ENCODE data around the gene PDX1. TPM values are rescaled to one million over a fixed set of nuclear protein-coding genes. Genes with fewer than 3 reads are reported as not detected.

Gene PDX1
- polyA plus RNA-seq, 1 donor from 2014 or later: not detected

DNA sequence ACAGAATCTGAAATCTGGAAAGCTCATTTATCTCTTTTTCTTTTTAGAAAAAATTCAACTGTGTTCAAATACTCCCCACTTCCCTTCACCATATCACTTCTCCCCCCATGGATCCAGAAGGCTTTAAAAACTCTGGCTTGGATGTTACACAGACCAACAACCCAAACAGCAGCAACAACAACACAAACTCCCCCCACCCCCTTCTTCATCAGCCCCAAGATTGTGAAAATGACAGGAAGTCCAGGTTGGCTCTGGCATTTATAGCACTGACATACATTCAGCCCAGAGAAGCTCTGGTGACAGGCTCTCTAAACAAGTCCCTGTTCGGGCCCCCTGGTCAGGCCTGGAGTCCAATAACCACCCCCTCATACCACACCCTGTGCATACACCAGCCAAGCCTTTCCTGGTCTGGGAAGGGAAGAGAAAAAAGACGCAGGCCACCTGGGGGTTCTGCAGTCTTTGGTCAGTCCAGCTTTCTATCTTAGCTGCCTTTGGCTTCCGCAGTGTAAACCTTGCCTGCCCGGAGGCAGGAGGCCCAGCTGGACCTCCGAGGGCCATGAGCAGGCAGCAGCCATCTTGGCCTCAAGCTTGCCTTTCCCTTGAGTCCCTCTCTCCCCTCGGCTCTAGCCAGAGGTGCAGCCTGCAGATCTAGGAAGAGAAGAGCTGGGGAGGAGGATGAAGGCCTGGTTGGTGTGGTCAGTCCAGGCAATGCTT lies 42.5 kb downstream of the PDX1 start:
- Histone ChIP-seq H3K4me2 (ENCODE audit: low read length) (no peak overlapping the region), H3K27me3 (ENCODE audit: insufficient read depth, low read depth, low read length) (peaks cover 100% of the 10 kb centered on the region), H2AFZ (ENCODE audit: low read depth, low read length) (no peak overlapping the region), H3K36me3 (ENCODE audit: insufficient read depth, low read length) (no peaks in the 10 kb centered on the region), H3K9me3 (ENCODE audit: low read length) (no peaks in the 10 kb centered on the region), H3F3A (ENCODE audit: insufficient read depth, low read length, poor library complexity, severe bottlenecking) (no peaks in the 10 kb centered on the region), H3K9me2 (ENCODE audit: insufficient read depth, low read length) (no peaks in the 10 kb centered on the region), H4K20me1 (ENCODE audit: insufficient read depth) (no peaks in the 10 kb centered on the region), H3K27ac (ENCODE audit: low read length) (no peak overlapping the region), H3K4me3 (ENCODE audit: low read length) (no peak overlapping the region), H3K9ac (ENCODE audit: low read length) (no peak overlapping the region), H3K79me2 (replicated peaks; ENCODE audit: insufficient read depth, low read length) (no peaks in the 10 kb centered on the region)
- TF ChIP-seq, protein P1, sequence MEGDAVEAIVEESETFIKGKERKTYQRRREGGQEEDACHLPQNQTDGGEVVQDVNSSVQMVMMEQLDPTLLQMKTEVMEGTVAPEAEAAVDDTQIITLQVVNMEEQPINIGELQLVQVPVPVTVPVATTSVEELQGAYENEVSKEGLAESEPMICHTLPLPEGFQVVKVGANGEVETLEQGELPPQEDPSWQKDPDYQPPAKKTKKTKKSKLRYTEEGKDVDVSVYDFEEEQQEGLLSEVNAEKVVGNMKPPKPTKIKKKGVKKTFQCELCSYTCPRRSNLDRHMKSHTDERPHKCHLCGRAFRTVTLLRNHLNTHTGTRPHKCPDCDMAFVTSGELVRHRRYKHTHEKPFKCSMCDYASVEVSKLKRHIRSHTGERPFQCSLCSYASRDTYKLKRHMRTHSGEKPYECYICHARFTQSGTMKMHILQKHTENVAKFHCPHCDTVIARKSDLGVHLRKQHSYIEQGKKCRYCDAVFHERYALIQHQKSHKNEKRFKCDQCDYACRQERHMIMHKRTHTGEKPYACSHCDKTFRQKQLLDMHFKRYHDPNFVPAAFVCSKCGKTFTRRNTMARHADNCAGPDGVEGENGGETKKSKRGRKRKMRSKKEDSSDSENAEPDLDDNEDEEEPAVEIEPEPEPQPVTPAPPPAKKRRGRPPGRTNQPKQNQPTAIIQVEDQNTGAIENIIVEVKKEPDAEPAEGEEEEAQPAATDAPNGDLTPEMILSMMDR (IDR thresholded peaks at IDR 0.05; ENCODE audit: poor library complexity, severe bottlenecking): no peak
- TF ChIP-seq SMC3 (conservative IDR thresholded peaks at IDR 0.05; ENCODE audit: poor library complexity) (no peak), POLR2AphosphoS5 (IDR thresholded peaks at IDR 0.05) (no peak), EZH2 (IDR thresholded peaks at IDR 0.05; ENCODE audit: borderline replicate concordance, insufficient read depth, low read length, poor library complexity, severe bottlenecking) (no peak), RAD21 (conservative IDR thresholded peaks at IDR 0.05) (no peak), TAF1 (IDR thresholded peaks at IDR 0.05; ENCODE audit: low read depth) (no peak), EP300 (conservative IDR thresholded peaks at IDR 0.05; ENCODE audit: poor library complexity, severe bottlenecking) (no peak), MXI1 (conservative IDR thresholded peaks at IDR 0.05; ENCODE audit: poor library complexity, severe bottlenecking) (no peak)
- TF ChIP-seq, protein P2, sequence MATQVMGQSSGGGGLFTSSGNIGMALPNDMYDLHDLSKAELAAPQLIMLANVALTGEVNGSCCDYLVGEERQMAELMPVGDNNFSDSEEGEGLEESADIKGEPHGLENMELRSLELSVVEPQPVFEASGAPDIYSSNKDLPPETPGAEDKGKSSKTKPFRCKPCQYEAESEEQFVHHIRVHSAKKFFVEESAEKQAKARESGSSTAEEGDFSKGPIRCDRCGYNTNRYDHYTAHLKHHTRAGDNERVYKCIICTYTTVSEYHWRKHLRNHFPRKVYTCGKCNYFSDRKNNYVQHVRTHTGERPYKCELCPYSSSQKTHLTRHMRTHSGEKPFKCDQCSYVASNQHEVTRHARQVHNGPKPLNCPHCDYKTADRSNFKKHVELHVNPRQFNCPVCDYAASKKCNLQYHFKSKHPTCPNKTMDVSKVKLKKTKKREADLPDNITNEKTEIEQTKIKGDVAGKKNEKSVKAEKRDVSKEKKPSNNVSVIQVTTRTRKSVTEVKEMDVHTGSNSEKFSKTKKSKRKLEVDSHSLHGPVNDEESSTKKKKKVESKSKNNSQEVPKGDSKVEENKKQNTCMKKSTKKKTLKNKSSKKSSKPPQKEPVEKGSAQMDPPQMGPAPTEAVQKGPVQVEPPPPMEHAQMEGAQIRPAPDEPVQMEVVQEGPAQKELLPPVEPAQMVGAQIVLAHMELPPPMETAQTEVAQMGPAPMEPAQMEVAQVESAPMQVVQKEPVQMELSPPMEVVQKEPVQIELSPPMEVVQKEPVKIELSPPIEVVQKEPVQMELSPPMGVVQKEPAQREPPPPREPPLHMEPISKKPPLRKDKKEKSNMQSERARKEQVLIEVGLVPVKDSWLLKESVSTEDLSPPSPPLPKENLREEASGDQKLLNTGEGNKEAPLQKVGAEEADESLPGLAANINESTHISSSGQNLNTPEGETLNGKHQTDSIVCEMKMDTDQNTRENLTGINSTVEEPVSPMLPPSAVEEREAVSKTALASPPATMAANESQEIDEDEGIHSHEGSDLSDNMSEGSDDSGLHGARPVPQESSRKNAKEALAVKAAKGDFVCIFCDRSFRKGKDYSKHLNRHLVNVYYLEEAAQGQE (IDR thresholded peaks at IDR 0.05; ENCODE audit: borderline replicate concordance): no peak

DNA sequence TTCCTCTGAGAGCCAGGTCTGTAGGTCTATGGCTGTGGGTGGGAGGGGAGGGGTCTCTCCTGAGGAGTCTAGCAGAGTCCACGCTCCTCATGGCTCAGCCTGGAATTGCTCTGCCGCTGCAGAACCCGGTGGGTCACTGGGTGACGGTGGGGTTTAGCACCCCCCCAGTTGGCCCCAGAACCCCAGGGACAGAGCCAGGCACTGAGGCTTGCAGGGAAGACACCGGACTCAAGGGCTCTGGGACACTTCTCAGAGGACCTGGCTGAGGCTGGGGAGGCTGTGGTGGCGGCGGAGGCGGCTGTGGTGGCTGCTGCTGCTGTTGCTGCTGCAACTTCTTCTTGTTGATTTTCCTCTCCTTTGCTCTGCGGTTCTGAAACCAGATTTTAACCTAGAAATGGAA lies 43.2 kb downstream of the PDX1 start:
- Histone ChIP-seq H3K4me2 (ENCODE audit: low read length) (no peak overlapping the region), H3K27me3 (ENCODE audit: insufficient read depth, low read depth, low read length) (peaks cover 100% of the 10 kb centered on the region), H3K9me2 (ENCODE audit: insufficient read depth, low read length) (no peaks in the 10 kb centered on the region), H3K9ac (ENCODE audit: low read length) (no peak overlapping the region), H2AFZ (ENCODE audit: low read depth, low read length) (no peak overlapping the region), H3K4me3 (ENCODE audit: low read length) (no peak overlapping the region), H3F3A (ENCODE audit: insufficient read depth, low read length, poor library complexity, severe bottlenecking) (no peaks in the 10 kb centered on the region), H3K79me2 (replicated peaks; ENCODE audit: insufficient read depth, low read length) (no peaks in the 10 kb centered on the region), H4K20me1 (ENCODE audit: insufficient read depth) (no peaks in the 10 kb centered on the region), H3K36me3 (ENCODE audit: insufficient read depth, low read length) (no peaks in the 10 kb centered on the region), H3K27ac (ENCODE audit: low read length) (no peak overlapping the region), H3K9me3 (ENCODE audit: low read length) (no peaks in the 10 kb centered on the region)
- TF ChIP-seq, protein P1 (IDR thresholded peaks at IDR 0.05; ENCODE audit: poor library complexity, severe bottlenecking): no peak
- TF ChIP-seq, protein P2 (IDR thresholded peaks at IDR 0.05; ENCODE audit: borderline replicate concordance): no peak
- TF ChIP-seq RAD21 (conservative IDR thresholded peaks at IDR 0.05) (no peak), EZH2 (IDR thresholded peaks at IDR 0.05; ENCODE audit: borderline replicate concordance, insufficient read depth, low read length, poor library complexity, severe bottlenecking) (no peak)
